ENCODE data around the gene GJA9. TPM values are rescaled to one million over a fixed set of nuclear protein-coding genes. Genes with fewer than 3 reads are reported as not detected.
"Not testable (repeated sequence)": the region's sequence is repeated elsewhere in the genome, so short reads cannot be mapped to it uniquely, and the experiment has no call there.

GJA9 gene
- total and polyA plus RNA-seq, 12 donors: not detected

GRCh38 chr1:38846210-38846609 lies 35.2 kb downstream of the GJA9 start:
- DNase-seq (no peak), ATAC-seq (no peak)
- Histone ChIP-seq H3K4me1 (peaks cover 0 to 24% (median 7%) of the 10 kb centered on the region in 9 donors), H3K27ac (no peak overlapping the region), H3K36me3 (peaks cover 0 to 100% (median 23%) of the 10 kb centered on the region in 9 donors), H3K4me3 (no peak overlapping the region), H3K27me3 (no peaks in the 10 kb centered on the region), H3K9me3 (no peaks in the 10 kb centered on the region)
- 94 to 95% methylated on average over 3 of the region's 3 CpGs for WGBS, 2 donors
- intact Hi-C loops (cut with DNase I): no loop called here
- TF ChIP-seq CTCF (IDR thresholded peaks at IDR 0.05): no peak

GRCh38 chr1:38845088-38845487 lies 36.3 kb downstream of the GJA9 start:
- H3K9me3 ChIP-seq; DNase-seq; H3K27ac ChIP-seq; ATAC-seq; H3K27me3 ChIP-seq; intact Hi-C loops (cut with DNase I); H3K4me3 ChIP-seq: not testable (repeated sequence)
- WGBS, 2 donors: 96 to 99% methylated on average over 3 of the region's 3 CpGs
- peaks cover 0 to 100% (median 20%) of the 10 kb centered on the region in 9 donors for H3K36me3 ChIP-seq
- peaks cover 0 to 33% (median 18%) of the 10 kb centered on the region in 9 donors for H3K4me1 ChIP-seq

GRCh38 chr1:38840281-38840680 lies 41.1 kb downstream of the GJA9 start:
- no peak for TF ChIP-seq CTCF (IDR thresholded peaks at IDR 0.05)
- ATAC-seq (peak in 2 of 8 donors; percentile 31 to 54), DNase-seq (no peak)
- no peak overlapping the region for H3K4me3 ChIP-seq
- peak overlapping the region in 3 of 10 donors; percentile 16 to 39 (median 18) for H3K27ac ChIP-seq
- peaks cover 0 to 83% (median 16%) of the 10 kb centered on the region in 9 donors for H3K36me3 ChIP-seq
- H3K27me3 ChIP-seq: no peaks in the 10 kb centered on the region
- intact Hi-C loops (cut with DNase I): no loop called here
- 37 to 54% methylated on average over 2 of the region's 2 CpGs for WGBS, 2 donors
- peaks cover 0 to 45% (median 24%) of the 10 kb centered on the region in 9 donors for H3K4me1 ChIP-seq
- no peaks in the 10 kb centered on the region for H3K9me3 ChIP-seq

GRCh38 chr1:38839363-38839762 lies 42.0 kb downstream of the GJA9 start:
- peak overlapping the region in 4 of 10 donors; percentile 0 to 39 (median 8) for H3K27ac ChIP-seq
- no peaks in the 10 kb centered on the region for H3K27me3 ChIP-seq
- peak; percentile 57 to 88 (median 78) for ATAC-seq
- H3K4me3 ChIP-seq: no peak overlapping the region
- H3K36me3 ChIP-seq: peaks cover 0 to 74% (median 14%) of the 10 kb centered on the region in 9 donors
- intact Hi-C loops (cut with DNase I): loop anchor here in 8 of 10 donors (5.0 to 10.0 kb wide), 3 partner anchors 795 to 815 kb away; partner anchors contain the start of gene POU3F1 (in 1 of the 8)
- H3K4me1 ChIP-seq: peaks cover 0 to 45% (median 32%) of the 10 kb centered on the region in 9 donors
- DNase-seq: peak; percentile 54 to 74
- WGBS, 2 donors: 37 to 43% methylated on average over 9 of the region's 9 CpGs
- no peak for TF ChIP-seq CTCF (IDR thresholded peaks at IDR 0.05)
- H3K9me3 ChIP-seq: no peaks in the 10 kb centered on the region

- H3K4me3 ChIP-seq, H3K27ac ChIP-seq, H3K9me3 ChIP-seq, ATAC-seq, DNase-seq, H3K27me3 ChIP-seq: not testable (repeated sequence)
- H3K4me1 ChIP-seq: peaks cover 0 to 30% (median 26%) of the 10 kb centered on the region in 9 donors
- WGBS, 2 donors: 86 to 90% methylated on average over 10 of the region's 10 CpGs
- intact Hi-C loops (cut with DNase I): loop anchor here in 8 of 10 donors (5.0 to 10.0 kb wide), 3 partner anchors 792 to 812 kb away; partner anchors contain the start of gene POU3F1 (in 1 of the 8)
- H3K36me3 ChIP-seq: peaks cover 0 to 45% (median 14%) of the 10 kb centered on the region in 9 donors
Observed at GRCh38 chr1:38836316-38836715, 45.1 kb downstream of the GJA9 start.
